Omental fat pad (tissue), 4 donors: ENCODE results near the gene SLC35A2. TPM values are rescaled to one million over a fixed set of nuclear protein-coding genes. Genes with fewer than 3 reads are reported as not detected.

Source experiments
- ATAC-seq: fragments of 150-250 bp; one replicate; pipeline ENCODE4 v1.9.1; 2016; ENCODE audit warnings: mild to moderate bottlenecking, moderate library complexity; ENCODE audit not compliant: low FRiP score
- DNase-seq: peaks from one replicate; pipeline ENCODE4 v3.0.0-alpha.2; 2019; ENCODE audit warnings: low spot score
- CTCF ChIP-seq, 3 donors: fragments of 450-650 bp; IDR thresholded peaks; one replicate each; pipeline ENCODE4 v1.5.1; 2016 to 2017; ENCODE audit warnings: antibody characterized with exemption in 3 of 3, mild to moderate bottlenecking in 3 of 3, moderate library complexity in 2 of 3
- total RNA-seq, 4 donors: library from RNA; depleted of rRNA; stranded (reverse); fragments of >200 nt; gene quantifications; one replicate each; pipeline ENCODE4 v1.1.0, GENCODE V29; 2016

Gene SLC35A2
- total RNA-seq, 4 donors from 2014 or later = 10.2 to 22.0 (median 17.2) TPM

GRCh38 chrX:48902776-48903175 lies 8.7 kb downstream of the SLC35A2 start:
- ATAC-seq (no peak), DNase-seq (no peak)
- no peak for TF ChIP-seq CTCF (IDR thresholded peaks at IDR 0.05)

GRCh38 chrX:48902135-48902534 lies 9.3 kb downstream of the SLC35A2 start:
- DNase-seq (no peak), ATAC-seq (no peak)
- TF ChIP-seq CTCF (IDR thresholded peaks at IDR 0.05) = no peak

GRCh38 chrX:48901069-48901468 lies 10.4 kb downstream of the SLC35A2 start:
- no peak for ATAC-seq
- DNase-seq = no peak
- TF ChIP-seq CTCF (IDR thresholded peaks at IDR 0.05) = no peak

GRCh38 chrX:48899078-48899410 lies 12.4 kb downstream of the SLC35A2 start:
- DNase-seq = no peak
- no peak for ATAC-seq

GRCh38 chrX:48897625-48898306 lies 13.7 kb downstream of the SLC35A2 start, which contains the start of the genes PQBP1 and TIMM17B:
PQBP1 (plus strand) TSS chrX:48897930; CDS start chrX:48898510, 580 bp downstream.
TIMM17B (minus strand) TSS chrX:48897768; CDS start chrX:48897749, 19 bp downstream.
- peak; percentile 92 for ATAC-seq
- peak; percentile 50 for DNase-seq
- TF ChIP-seq CTCF (IDR thresholded peaks at IDR 0.05) = no peak

More at GRCh38 chrX:48899078-48899410, 12.4 kb downstream of the SLC35A2 start:
- TF ChIP-seq CTCF (IDR thresholded peaks at IDR 0.05) = no peak

- no peak for TF ChIP-seq CTCF (IDR thresholded peaks at IDR 0.05)
- ATAC-seq = peak; percentile 67
- DNase-seq = peak; percentile 64
Observed at GRCh38 chrX:48897157-48897624, 14.3 kb downstream of the SLC35A2 start.

- TF ChIP-seq CTCF (IDR thresholded peaks at IDR 0.05) = no peak
- no peak for DNase-seq
- ATAC-seq = no peak
Observed at GRCh38 chrX:48896611-48897011, 14.8 kb downstream of the SLC35A2 start.
